ENCODE data around the gene MAPKAP1.

GRCh38 chr9:125442452-125442851, 264.6 kb downstream of the MAPKAP1 start:
- TF ChIP-seq EP300 (IDR thresholded peaks at IDR 0.05): no peak
- no peak for TF ChIP-seq CTCF (IDR thresholded peaks at IDR 0.05)
- no peak for TF ChIP-seq POLR2AphosphoS5 (IDR thresholded peaks at IDR 0.05)
- no peak for TF ChIP-seq POLR2A (IDR thresholded peaks at IDR 0.05)

Measured in stomach (tissue), 4 donors.